HepG2 (cell line): Measurements from ENCODE around the gene RPS6KL1. TPM values are rescaled to one million over a fixed set of nuclear protein-coding genes. Genes with fewer than 3 reads are reported as not detected.

Source experiments
- CAMTA2 ChIP-seq: sonication (generic); formaldehyde crosslinking; IDR thresholded peaks from 2 replicates; pipeline ENCODE4 v1.4.0; 2020; ENCODE audit warnings: mild to moderate bottlenecking, missing genetic modification reagents, borderline replicate concordance
- GABPA ChIP-seq, 2 experiments: IDR thresholded peaks; 2 replicates each; pipeline ENCODE4 v1.6.1; 2011 to 2016; ENCODE audit warnings: low read depth in 2 of 2, low read length in 1 of 2, missing biosample characterization in 1 of 2, missing genetic modification characterization in 1 of 2
- GATAD1 ChIP-seq: IDR thresholded peaks from 2 replicates; pipeline ENCODE4 v1.6.1; 2016; ENCODE audit warnings: missing genetic modification reagents, missing compliant biosample characterization
- HOXA3 ChIP-seq: sonication (generic); formaldehyde crosslinking; IDR thresholded peaks from 2 replicates; pipeline ENCODE4 v1.5.0; 2020; ENCODE audit warnings: missing genetic modification reagents
- HOXA9 ChIP-seq: sonication (generic); formaldehyde crosslinking; IDR thresholded peaks from 2 replicates; pipeline ENCODE4 v1.8.1; 2022; ENCODE audit warnings: missing genetic modification reagents, mild to moderate bottlenecking, moderate library complexity, borderline replicate concordance
- JARID2 ChIP-seq: sonication (generic); formaldehyde crosslinking; IDR thresholded peaks from 2 replicates; pipeline ENCODE4 v1.8.1; 2023; ENCODE audit warnings: missing genetic modification reagents, inconsistent platforms; ENCODE audit not compliant: insufficient replicate concordance
- KMT2A ChIP-seq: sonication (generic); formaldehyde crosslinking; IDR thresholded peaks from 2 replicates; pipeline ENCODE4 v1.4.0; 2020; ENCODE audit warnings: missing genetic modification reagents
- MAFK ChIP-seq, 2 experiments: IDR thresholded peaks in 1 of 2; conservative IDR thresholded peaks in 1 of 2; 2 replicates each; pipeline ENCODE4 v1.6.1; 2011; ENCODE audit warnings: improper control_type of control experiment in 2 of 2, low read length in 2 of 2
- NRL ChIP-seq: sonication (generic); formaldehyde crosslinking; IDR thresholded peaks from 2 replicates; pipeline ENCODE4 v1.5.0; 2020; ENCODE audit warnings: missing genetic modification reagents, mild to moderate bottlenecking, moderate library complexity, borderline replicate concordance
- ZBTB7A ChIP-seq: sonication (generic); formaldehyde crosslinking; IDR thresholded peaks from 2 replicates; pipeline ENCODE4 v1.8.0; 2022; ENCODE audit warnings: mild to moderate bottlenecking, missing genetic modification reagents
- ZEB1 ChIP-seq: IDR thresholded peaks from 2 replicates; pipeline ENCODE4 v1.6.1; 2012; ENCODE audit warnings: mild to moderate bottlenecking, low read depth, inconsistent platforms; ENCODE audit not compliant: insufficient replicate concordance
- ZNF121 ChIP-seq: sonication (generic); formaldehyde crosslinking; IDR thresholded peaks from 2 replicates; pipeline ENCODE4 v1.5.0; 2020; ENCODE audit warnings: mild to moderate bottlenecking, missing genetic modification reagents
- ZNF558 ChIP-seq: sonication (generic); formaldehyde crosslinking; IDR thresholded peaks from 2 replicates; pipeline ENCODE4 v1.9.0; 2022; ENCODE audit warnings: mild to moderate bottlenecking, missing genetic modification reagents, borderline replicate concordance
- ZNF563 ChIP-seq: sonication (generic); formaldehyde crosslinking; IDR thresholded peaks from 2 replicates; pipeline ENCODE4 v1.8.0; 2022; ENCODE audit warnings: mild to moderate bottlenecking, moderate library complexity, missing genetic modification reagents
- ZNF792 ChIP-seq: IDR thresholded peaks from 2 replicates; pipeline ENCODE4 v1.6.1; 2016
- polyA plus RNA-seq, 8 experiments: library from polyadenylated mRNA; depleted of rRNA in 3 of 8; stranded (reverse) in 7 of 8; unstranded in 1 of 8; fragments of >200 nt; fragmentation: Illumina TruSeq in 4 of 8; extraction: Trizol in 4 of 8; gene quantifications; 2 replicates each; pipeline versions ENCODE4 v1.2.1 to v1.2.3, GENCODE V29; 2011 to 2016; ENCODE audit warnings: low read depth in 4 of 8, missing spikeins in 1 of 8, mixed read lengths in 1 of 8; ENCODE audit not compliant: insufficient read depth in 1 of 8
- total RNA-seq, 5 experiments: library from RNA; depleted of rRNA; stranded (reverse); fragments of >200 nt; fragmentation: Illumina TruSeq; extraction: Trizol; gene quantifications; 2 replicates each; pipeline ENCODE4 v1.2.3, GENCODE V29; 2016; ENCODE audit warnings: low read depth in 1 of 5
- TF ChIP-seq, protein P1 (sequence below), 2 experiments: sonication (generic) in 1 of 2; formaldehyde crosslinking in 1 of 2; IDR thresholded peaks; 2 replicates each; pipeline versions ENCODE4 v1.4.0 to v1.6.1; 2018 to 2020; ENCODE audit warnings: missing genetic modification reagents in 2 of 2, borderline replicate concordance in 1 of 2, low read depth in 1 of 2, mild to moderate bottlenecking in 1 of 2, missing biosample characterization in 1 of 2
- TF ChIP-seq, protein P2 (sequence below): sonication (generic); formaldehyde crosslinking; IDR thresholded peaks from 2 replicates; pipeline ENCODE4 v1.8.1; 2022; ENCODE audit warnings: low read depth, mild to moderate bottlenecking, missing genetic modification reagents
- TF ChIP-seq, protein P3 (sequence below): IDR thresholded peaks from 2 replicates; pipeline ENCODE4 v1.6.1; 2016; ENCODE audit warnings: low read depth, borderline replicate concordance

RPS6KL1 gene
- total and polyA plus RNA-seq, 2 of the 13 experiments (the other 11 are each of a cell fraction or from before 2014, with no cell fraction given) = 6.5 to 11.5 TPM

DNA sequence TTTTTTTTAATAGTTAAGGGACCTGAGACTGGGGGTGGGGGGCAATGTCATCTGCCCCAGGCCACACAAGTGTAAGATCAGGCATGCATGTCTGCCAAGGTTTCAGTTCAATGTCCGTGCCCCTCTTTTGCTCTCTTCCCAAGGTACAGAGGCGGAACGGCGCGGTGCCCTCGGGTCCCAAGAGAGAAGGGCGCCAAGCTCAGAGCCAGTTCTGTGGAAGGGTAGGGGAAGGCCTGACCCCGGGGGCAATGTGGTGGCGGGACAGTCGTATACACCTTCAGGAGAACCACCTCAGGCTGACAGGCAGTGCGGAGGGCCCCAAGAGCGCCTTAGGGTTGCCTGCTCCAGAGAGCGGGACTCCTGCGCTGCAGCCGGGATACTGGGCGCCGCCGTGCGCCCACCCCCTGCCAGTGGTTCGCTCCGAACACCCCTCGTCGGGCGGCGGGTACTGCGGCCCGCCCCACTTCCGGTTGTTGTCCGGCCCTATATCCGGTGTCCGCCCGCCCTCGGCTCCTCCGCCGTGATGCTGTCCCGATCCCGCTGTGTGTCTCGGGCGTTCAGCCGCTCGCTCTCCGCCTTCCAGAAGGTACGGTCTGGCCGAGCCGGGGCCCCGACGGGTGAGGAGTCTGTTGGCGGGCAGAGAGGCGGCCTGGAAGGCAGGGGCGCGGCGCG, 41.5 kb downstream of the RPS6KL1 start, which contains the start of gene DLST (continued):
- TF ChIP-seq, protein P1, sequence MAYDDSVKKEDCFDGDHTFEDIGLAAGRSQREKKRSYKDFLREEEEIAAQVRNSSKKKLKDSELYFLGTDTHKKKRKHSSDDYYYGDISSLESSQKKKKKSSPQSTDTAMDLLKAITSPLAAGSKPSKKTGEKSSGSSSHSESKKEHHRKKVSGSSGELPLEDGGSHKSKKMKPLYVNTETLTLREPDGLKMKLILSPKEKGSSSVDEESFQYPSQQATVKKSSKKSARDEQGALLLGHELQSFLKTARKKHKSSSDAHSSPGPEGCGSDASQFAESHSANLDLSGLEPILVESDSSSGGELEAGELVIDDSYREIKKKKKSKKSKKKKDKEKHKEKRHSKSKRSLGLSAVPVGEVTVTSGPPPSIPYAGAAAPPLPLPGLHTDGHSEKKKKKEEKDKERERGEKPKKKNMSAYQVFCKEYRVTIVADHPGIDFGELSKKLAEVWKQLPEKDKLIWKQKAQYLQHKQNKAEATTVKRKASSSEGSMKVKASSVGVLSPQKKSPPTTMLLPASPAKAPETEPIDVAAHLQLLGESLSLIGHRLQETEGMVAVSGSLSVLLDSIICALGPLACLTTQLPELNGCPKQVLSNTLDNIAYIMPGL (CRISPR knock-in tag; IDR thresholded peaks at IDR 0.05; ENCODE audit: borderline replicate concordance in 1 of 2, low read depth in 1 of 2) = peak; percentile 71 to 87
- 0 out of 2 replicates have a peak, but pooled peaks have one; percentile 18 for TF ChIP-seq ZNF792 (CRISPR knock-in tag)
- peak; percentile 49; the same call in 1 of the 2 replicates for TF ChIP-seq ZNF121 (CRISPR knock-in tag)
- peak; percentile 27 for TF ChIP-seq ZEB1
- TF ChIP-seq MAFK (conservative IDR thresholded peaks at IDR 0.05 in 1 of 2, IDR thresholded peaks at IDR 0.05 in 1 of 2; ENCODE audit: low read length in 2 of 2) = no peak
- TF ChIP-seq, protein P2, sequence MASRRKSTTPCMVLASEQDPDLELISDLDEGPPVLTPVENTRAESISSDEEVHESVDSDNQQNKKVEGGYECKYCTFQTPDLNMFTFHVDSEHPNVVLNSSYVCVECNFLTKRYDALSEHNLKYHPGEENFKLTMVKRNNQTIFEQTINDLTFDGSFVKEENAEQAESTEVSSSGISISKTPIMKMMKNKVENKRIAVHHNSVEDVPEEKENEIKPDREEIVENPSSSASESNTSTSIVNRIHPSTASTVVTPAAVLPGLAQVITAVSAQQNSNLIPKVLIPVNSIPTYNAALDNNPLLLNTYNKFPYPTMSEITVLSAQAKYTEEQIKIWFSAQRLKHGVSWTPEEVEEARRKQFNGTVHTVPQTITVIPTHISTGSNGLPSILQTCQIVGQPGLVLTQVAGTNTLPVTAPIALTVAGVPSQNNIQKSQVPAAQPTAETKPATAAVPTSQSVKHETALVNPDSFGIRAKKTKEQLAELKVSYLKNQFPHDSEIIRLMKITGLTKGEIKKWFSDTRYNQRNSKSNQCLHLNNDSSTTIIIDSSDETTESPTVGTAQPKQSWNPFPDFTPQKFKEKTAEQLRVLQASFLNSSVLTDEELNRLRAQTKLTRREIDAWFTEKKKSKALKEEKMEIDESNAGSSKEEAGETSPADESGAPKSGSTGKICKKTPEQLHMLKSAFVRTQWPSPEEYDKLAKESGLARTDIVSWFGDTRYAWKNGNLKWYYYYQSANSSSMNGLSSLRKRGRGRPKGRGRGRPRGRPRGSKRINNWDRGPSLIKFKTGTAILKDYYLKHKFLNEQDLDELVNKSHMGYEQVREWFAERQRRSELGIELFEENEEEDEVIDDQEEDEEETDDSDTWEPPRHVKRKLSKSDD (CRISPR knock-in tag) = 0 out of 2 replicates have a peak, but pooled peaks have one; percentile 54
- 0 out of 2 replicates have a peak, but pooled peaks have one; percentile 47 for TF ChIP-seq HOXA9
- TF ChIP-seq, protein P3, sequence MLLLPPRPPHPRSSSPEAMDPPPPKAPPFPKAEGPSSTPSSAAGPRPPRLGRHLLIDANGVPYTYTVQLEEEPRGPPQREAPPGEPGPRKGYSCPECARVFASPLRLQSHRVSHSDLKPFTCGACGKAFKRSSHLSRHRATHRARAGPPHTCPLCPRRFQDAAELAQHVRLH = peak; percentile 82; the same call in 1 of the 2 replicates
- peak; percentile 91 for TF ChIP-seq GATAD1
- TF ChIP-seq GABPA (IDR thresholded peaks at IDR 0.05; ENCODE audit: low read depth, low read length) = peak; percentile 97
- TF ChIP-seq GABPA (CRISPR knock-in tag; IDR thresholded peaks at IDR 0.05; ENCODE audit: low read depth) = peak; percentile 97
- TF ChIP-seq KMT2A (CRISPR knock-in tag) = peak; percentile 96
- TF ChIP-seq ZBTB7A (CRISPR knock-in tag) = peak; percentile 42; the same call in 1 of the 2 replicates
- peak; percentile 43 for TF ChIP-seq JARID2
- TF ChIP-seq NRL (CRISPR knock-in tag) = peak; percentile 82; the same call in 1 of the 2 replicates
- peak; percentile 65 for TF ChIP-seq HOXA3 (CRISPR knock-in tag)
- peak; percentile 93 for TF ChIP-seq ZNF563 (CRISPR knock-in tag)
- no peak for TF ChIP-seq CAMTA2 (CRISPR knock-in tag)
- TF ChIP-seq ZNF558 = peak; percentile 86
